Thoracic aorta (tissue), 2 donors: ENCODE data around the gene MCF2L. TPM values are rescaled to one million over a fixed set of nuclear protein-coding genes. Genes with fewer than 3 reads are reported as not detected.

Experiments
- ATAC-seq: fragments of 150-250 bp; one replicate; pipeline ENCODE4 v1.8.0; 2017; ENCODE audit warnings: low read depth; ENCODE audit not compliant: insufficient number of reproducible peaks, low FRiP score
- DNase-seq: peaks from one replicate; pipeline ENCODE4 v3.0.0-alpha.2; 2020; ENCODE audit warnings: low spot score
- H3K27ac ChIP-seq, 2 donors: fragments of 200-600 bp; sonication (generic); 1 replicate in 1 of 2; 2 replicates in 1 of 2; pipeline ENCODE4 v1.5.1; 2016; ENCODE audit warnings: mild to moderate bottlenecking in 2 of 2, moderate library complexity in 2 of 2
- H3K27me3 ChIP-seq: fragments of 200-600 bp; sonication (generic); replicated peaks from 2 replicates; pipeline ENCODE4 v1.6.0; 2016; ENCODE audit warnings: mild to moderate bottlenecking; ENCODE audit not compliant: insufficient read depth
- H3K36me3 ChIP-seq: fragments of 200-600 bp; sonication (generic); one replicate; pipeline ENCODE4 v1.5.1; 2016
- H3K4me1 ChIP-seq, 2 donors: fragments of 200-600 bp; sonication (generic); 1 replicate in 1 of 2; 2 replicates in 1 of 2; pipeline versions ENCODE4 v1.5.1 to v1.6.0; 2016; ENCODE audit warnings: low read depth in 2 of 2, mild to moderate bottlenecking in 1 of 2; ENCODE audit not compliant: control insufficient read depth in 1 of 2
- H3K4me3 ChIP-seq: fragments of 200-600 bp; sonication (generic); 2 replicates; pipeline ENCODE4 v1.5.1; 2016; ENCODE audit warnings: mild to moderate bottlenecking
- H3K9me3 ChIP-seq: fragments of 200-600 bp; sonication (generic); 2 replicates; pipeline ENCODE4 v1.5.1; 2016
- total RNA-seq, 2 donors: library from RNA; depleted of rRNA; stranded (reverse); fragments of >200 nt; gene quantifications; one replicate each; pipeline versions ENCODE4 v1.1.0 to v1.2.3, GENCODE V29; 2016
- TF ChIP-seq, protein P1 (sequence below): fragments of 200-600 bp; sonication (generic); IDR thresholded peaks from one replicate; pipeline ENCODE4 v1.5.1; 2019; ENCODE audit warnings: antibody characterized with exemption

MCF2L gene
- total RNA-seq, 2 donors from 2014 or later, result 34.9 to 49.2 TPM

DNA sequence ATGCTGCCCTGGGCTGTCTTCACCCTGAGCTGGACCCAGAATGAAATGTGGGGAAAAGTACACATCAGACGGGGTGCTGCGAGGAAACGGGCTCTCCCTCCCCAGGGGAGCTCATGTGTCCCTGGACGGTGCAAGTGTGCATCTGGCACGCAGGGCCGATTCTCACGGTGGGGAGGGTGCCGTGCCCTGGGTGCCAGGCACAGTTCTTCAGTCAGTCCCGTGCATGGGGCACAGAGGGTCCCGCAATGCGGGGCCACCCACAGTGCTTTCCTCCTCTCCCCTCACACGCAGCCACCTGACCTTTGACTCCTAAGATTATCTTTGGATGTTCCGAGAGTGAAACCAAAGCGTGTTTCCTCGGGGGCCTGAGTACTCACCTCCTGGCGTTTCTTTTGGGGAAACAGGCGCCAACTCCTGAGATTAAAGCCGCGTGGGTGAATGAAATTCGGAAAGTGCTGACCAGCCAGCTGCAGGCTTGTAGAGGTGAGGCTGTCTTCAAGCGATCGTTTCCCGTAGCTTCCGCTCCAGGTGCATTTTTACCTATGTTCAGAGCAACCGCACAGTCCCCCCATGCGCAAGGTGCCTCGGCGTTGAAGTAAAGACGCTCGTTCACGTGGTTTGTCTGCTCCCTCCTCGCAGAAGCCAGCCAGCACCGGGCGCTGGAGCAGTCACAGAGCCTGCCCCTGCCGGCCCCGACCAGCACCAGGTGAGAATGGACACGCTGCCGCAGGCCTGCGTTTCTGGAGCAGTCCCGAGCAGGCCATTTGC is 119.1 kb downstream of the MCF2L start:
- no peak for ATAC-seq
- Histone ChIP-seq H3K27ac (no peak overlapping the region), H3K36me3 (peaks cover 12% of the 10 kb centered on the region), H3K4me1 (no peaks in the 10 kb centered on the region), H3K27me3 (no peaks in the 10 kb centered on the region), H3K4me3 (no peak overlapping the region), H3K9me3 (no peaks in the 10 kb centered on the region)
- TF ChIP-seq, protein P1, sequence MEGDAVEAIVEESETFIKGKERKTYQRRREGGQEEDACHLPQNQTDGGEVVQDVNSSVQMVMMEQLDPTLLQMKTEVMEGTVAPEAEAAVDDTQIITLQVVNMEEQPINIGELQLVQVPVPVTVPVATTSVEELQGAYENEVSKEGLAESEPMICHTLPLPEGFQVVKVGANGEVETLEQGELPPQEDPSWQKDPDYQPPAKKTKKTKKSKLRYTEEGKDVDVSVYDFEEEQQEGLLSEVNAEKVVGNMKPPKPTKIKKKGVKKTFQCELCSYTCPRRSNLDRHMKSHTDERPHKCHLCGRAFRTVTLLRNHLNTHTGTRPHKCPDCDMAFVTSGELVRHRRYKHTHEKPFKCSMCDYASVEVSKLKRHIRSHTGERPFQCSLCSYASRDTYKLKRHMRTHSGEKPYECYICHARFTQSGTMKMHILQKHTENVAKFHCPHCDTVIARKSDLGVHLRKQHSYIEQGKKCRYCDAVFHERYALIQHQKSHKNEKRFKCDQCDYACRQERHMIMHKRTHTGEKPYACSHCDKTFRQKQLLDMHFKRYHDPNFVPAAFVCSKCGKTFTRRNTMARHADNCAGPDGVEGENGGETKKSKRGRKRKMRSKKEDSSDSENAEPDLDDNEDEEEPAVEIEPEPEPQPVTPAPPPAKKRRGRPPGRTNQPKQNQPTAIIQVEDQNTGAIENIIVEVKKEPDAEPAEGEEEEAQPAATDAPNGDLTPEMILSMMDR, result no peak
- no peak for DNase-seq

DNA sequence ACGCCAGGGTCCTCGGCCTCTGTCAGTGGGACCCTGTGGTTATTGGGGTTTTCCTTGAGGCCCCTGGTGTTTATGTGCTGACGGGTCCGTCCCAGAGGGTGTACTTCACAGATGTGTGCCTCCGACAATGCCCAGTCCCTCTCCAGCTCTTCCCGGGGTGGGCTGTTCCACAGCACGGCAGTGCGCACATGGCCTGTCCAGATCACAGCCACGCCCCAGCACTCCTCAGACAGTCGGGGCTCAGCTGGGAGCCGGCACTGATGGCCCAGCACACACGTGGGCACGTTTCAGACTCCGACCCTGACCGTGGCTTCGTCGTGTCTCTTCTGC is 119.6 kb downstream of the MCF2L start:
- H3K4me3 ChIP-seq, result no peak overlapping the region
- TF ChIP-seq, protein P1, result no peak
- H3K9me3 ChIP-seq, result no peaks in the 10 kb centered on the region
- DNase-seq, result no peak
- no peaks in the 10 kb centered on the region for H3K4me1 ChIP-seq
- peaks cover 12% of the 10 kb centered on the region for H3K36me3 ChIP-seq
- no peak for ATAC-seq
- no peaks in the 10 kb centered on the region for H3K27me3 ChIP-seq
- no peak overlapping the region for H3K27ac ChIP-seq

DNA sequence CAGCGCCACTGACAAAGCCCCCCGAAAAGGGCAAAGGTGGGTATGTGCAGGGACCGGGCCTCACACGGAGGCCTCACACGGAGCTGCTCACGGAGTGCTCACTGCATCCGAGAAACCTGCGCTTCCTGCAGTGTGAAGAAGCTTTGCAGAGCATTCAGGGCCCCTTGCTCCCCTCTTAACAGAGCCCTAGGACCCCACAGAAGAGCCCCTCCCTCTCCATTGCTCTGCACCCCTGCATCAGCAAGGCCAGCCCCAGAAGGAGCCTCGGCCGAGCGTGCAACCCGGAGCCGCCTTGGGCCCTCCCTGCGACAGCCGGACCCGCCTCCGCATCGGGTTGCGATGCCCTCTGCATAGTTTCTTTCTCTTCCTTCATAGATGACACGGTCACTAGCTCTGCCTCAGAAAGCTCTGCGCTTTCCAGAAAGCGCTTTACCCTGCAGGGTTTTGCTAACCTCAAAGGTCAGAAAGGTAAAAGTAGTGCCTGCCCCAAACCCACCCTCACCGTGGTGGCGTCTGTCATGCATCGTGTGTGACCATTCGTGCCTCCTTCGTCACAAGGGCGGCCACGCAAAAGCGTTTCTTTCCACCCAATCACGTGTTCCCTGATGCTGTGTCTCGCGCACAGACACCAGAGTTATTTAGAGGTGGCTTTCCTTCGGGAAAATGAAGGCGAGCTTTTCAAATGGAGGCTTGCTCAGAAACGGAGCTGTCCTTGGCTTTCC is 120.8 kb downstream of the MCF2L start:
- Histone ChIP-seq H3K27ac (no peak overlapping the region), H3K9me3 (no peaks in the 10 kb centered on the region), H3K27me3 (no peaks in the 10 kb centered on the region), H3K36me3 (peaks cover 12% of the 10 kb centered on the region), H3K4me3 (no peak overlapping the region), H3K4me1 (no peaks in the 10 kb centered on the region)
- TF ChIP-seq, protein P1, result no peak
- ATAC-seq (no peak), DNase-seq (no peak)

DNA sequence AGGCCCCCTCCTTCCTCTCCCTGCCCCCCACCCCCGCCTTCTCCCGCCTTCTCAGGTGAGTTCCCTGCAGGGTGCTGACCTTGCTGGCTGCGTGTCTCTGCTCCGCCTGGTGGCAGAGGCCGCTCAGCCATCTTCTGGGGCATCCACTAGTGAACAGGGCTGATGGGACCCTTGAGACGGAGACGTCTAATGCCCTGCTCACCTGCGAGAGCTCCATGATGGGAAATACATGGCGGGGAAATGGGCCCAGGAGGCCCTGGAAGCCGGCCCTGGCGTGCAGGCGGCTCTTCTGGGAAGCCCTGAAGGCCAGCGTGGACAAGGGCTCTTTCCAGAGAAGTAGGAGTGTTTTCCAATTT is 121.4 kb downstream of the MCF2L start:
- DNase-seq (no peak), ATAC-seq (no peak)
- H3K9me3 ChIP-seq, result no peaks in the 10 kb centered on the region
- no peaks in the 10 kb centered on the region for H3K4me1 ChIP-seq
- H3K27me3 ChIP-seq, result no peaks in the 10 kb centered on the region
- no peak overlapping the region for H3K4me3 ChIP-seq
- TF ChIP-seq, protein P1, result no peak
- H3K36me3 ChIP-seq, result peaks cover 12% of the 10 kb centered on the region
- H3K27ac ChIP-seq, result no peak overlapping the region

DNA sequence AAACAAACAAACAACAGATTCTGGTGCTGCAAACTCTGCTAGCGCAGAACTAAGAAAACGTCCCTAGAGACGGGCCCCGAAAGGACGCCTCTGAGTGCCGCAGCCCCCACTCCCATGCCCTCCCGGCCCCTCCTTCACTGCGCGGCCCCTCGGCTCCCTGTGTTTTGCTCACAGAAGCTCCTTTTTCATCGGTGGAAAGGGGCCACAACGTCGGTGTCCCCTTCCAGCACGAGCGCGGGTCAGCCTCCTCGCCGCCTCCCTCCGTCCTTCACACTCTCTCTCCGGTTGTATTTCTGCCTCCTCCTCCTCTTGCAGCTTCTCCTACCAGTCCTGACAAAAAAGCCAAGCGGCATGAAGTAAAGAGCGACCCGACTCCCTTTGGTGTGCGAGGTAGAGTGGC is 121.8 kb downstream of the MCF2L start:
- TF ChIP-seq, protein P1, result no peak
- Histone ChIP-seq H3K4me1 (no peaks in the 10 kb centered on the region), H3K4me3 (no peak overlapping the region), H3K9me3 (no peaks in the 10 kb centered on the region), H3K36me3 (peaks cover 12% of the 10 kb centered on the region), H3K27ac (no peak overlapping the region), H3K27me3 (no peaks in the 10 kb centered on the region)
- ATAC-seq (no peak), DNase-seq (no peak)
